DOHH2 (cell line): ENCODE data around the gene ZDHHC1.

Source experiments
- H3F3A ChIP-seq: fragments of 200-600 bp; sonication (generic), shearing (Covaris generic); 2 replicates; pipeline ENCODE4 v1.6.0; 2016; ENCODE audit warnings: antibody characterized with exemption, mild to moderate bottlenecking; ENCODE audit not compliant: control insufficient read depth, insufficient read depth
- H3K27ac ChIP-seq: fragments of 200-600 bp; sonication (generic); 2 replicates; pipeline ENCODE4 v1.5.1; 2014; ENCODE audit warnings: low read depth, mild to moderate bottlenecking, low read length, moderate library complexity
- H3K27me3 ChIP-seq: fragments of 200-600 bp; sonication (generic); 2 replicates; pipeline ENCODE4 v1.6.1; 2014; ENCODE audit warnings: mild to moderate bottlenecking, low read length, mixed read lengths; ENCODE audit not compliant: control insufficient read depth
- H3K36me3 ChIP-seq: fragments of 200-600 bp; sonication (generic); 2 replicates; pipeline ENCODE4 v1.6.1; 2014; ENCODE audit warnings: mild to moderate bottlenecking, low read length, moderate library complexity, mixed read lengths; ENCODE audit not compliant: control insufficient read depth
- H3K4me1 ChIP-seq: fragments of 200-600 bp; sonication (generic); 2 replicates; pipeline ENCODE4 v1.6.1; 2014; ENCODE audit warnings: mild to moderate bottlenecking, low read length, mixed read lengths; ENCODE audit not compliant: control insufficient read depth
- H3K4me2 ChIP-seq: fragments of 200-600 bp; sonication (generic); 2 replicates; pipeline ENCODE4 v1.6.0; 2014; ENCODE audit warnings: mild to moderate bottlenecking, low read length, moderate library complexity
- H3K4me3 ChIP-seq: fragments of 200-600 bp; sonication (generic); 2 replicates; pipeline ENCODE4 v1.5.1; 2014; ENCODE audit warnings: mild to moderate bottlenecking, low read length, mixed read lengths
- H3K79me2 ChIP-seq: fragments of 200-600 bp; sonication (generic); 2 replicates; pipeline ENCODE4 v1.6.1; 2014; ENCODE audit warnings: mild to moderate bottlenecking, low read length, mixed read lengths; ENCODE audit not compliant: control insufficient read depth
- H3K9me2 ChIP-seq: fragments of 200-600 bp; sonication (generic); replicated peaks from 2 replicates; pipeline ENCODE4 v1.6.1; 2014; ENCODE audit warnings: mild to moderate bottlenecking, low read length, mixed read lengths; ENCODE audit not compliant: control insufficient read depth
- H3K9me3 ChIP-seq: fragments of 200-600 bp; sonication (generic); 2 replicates; pipeline ENCODE4 v1.6.1; 2014; ENCODE audit warnings: antibody characterized with exemption, low read length, mixed read lengths; ENCODE audit not compliant: control insufficient read depth, insufficient read depth
- H4K20me1 ChIP-seq: fragments of 200-600 bp; sonication (generic); 2 replicates; pipeline ENCODE4 v1.6.0; 2014; ENCODE audit warnings: low read depth, mild to moderate bottlenecking, antibody characterized with exemption, low read length, moderate library complexity; ENCODE audit not compliant: control insufficient read depth, insufficient read depth
- EZH2phosphoT487 ChIP-seq: fragments of 200-600 bp; sonication (generic); IDR thresholded peaks from 2 replicates; pipeline ENCODE4 v1.6.1; 2017; ENCODE audit warnings: borderline replicate concordance, mild to moderate bottlenecking, antibody characterized with exemption, low read length, moderate library complexity, mixed read lengths
- TF ChIP-seq, protein P1 (sequence below): fragments of 200-600 bp; sonication (generic); IDR thresholded peaks from one replicate; pipeline ENCODE4 v1.5.1; 2014; ENCODE audit warnings: antibody characterized with exemption, mild to moderate bottlenecking, low read depth, low read length; ENCODE audit not compliant: poor library complexity, severe bottlenecking

Gene ZDHHC1

DNA sequence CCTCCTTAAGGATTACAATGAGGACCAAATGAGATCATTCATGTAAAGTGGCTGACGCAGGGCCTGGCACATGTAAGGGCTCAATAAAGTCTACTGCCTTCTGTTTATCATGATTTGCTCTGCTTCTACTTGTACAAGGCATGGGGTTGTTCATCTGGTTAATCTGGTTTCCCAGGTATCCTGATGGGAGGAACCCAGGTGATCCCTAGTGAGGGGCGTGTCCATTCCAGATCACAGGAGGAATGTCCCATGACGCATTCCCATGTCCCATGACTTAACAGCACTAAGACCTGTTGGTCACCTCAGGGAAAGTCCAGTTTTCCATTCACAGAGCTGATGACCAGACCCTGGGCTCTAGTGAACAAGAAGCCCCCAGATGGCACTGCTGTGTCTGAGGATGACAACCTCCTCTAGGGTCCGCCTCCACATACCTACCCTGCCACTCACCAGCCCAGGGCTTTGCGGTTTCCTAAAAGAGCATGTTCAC, 11.5 kb downstream of the ZDHHC1 start:
- H3K27ac ChIP-seq, result no peak overlapping the region

DNA sequence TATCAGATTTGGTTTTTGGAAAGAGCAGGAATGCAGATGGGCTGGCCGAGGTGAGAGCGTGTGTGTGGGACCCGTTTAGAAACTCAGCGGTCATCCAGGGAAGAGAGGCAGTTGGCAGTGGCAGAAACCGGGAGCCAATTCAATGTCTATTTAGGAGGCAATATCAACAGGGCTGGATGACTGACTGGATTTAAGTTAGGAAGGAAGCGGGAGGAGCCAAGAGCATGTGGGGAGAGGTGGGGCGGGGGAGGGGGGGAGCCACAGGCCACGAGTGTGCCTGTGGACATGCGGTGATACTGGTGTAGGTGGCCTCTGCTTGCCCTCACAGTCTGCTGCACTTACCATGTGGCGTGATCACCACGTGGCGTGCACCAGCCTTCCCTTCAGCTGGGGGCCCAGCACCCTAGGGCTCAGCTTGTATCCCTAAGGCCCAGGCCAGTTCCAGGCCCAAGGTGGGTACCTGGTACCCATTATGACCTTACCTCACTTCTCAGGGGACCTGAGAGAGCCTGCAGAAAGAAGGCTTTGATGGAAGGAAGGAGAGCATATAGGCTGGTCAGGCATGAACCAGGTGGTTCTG, 12.2 kb downstream of the ZDHHC1 start:
- no peaks in the 10 kb centered on the region for H3K9me3 ChIP-seq
- TF ChIP-seq EZH2phosphoT487, result no peak
- TF ChIP-seq, protein P1, sequence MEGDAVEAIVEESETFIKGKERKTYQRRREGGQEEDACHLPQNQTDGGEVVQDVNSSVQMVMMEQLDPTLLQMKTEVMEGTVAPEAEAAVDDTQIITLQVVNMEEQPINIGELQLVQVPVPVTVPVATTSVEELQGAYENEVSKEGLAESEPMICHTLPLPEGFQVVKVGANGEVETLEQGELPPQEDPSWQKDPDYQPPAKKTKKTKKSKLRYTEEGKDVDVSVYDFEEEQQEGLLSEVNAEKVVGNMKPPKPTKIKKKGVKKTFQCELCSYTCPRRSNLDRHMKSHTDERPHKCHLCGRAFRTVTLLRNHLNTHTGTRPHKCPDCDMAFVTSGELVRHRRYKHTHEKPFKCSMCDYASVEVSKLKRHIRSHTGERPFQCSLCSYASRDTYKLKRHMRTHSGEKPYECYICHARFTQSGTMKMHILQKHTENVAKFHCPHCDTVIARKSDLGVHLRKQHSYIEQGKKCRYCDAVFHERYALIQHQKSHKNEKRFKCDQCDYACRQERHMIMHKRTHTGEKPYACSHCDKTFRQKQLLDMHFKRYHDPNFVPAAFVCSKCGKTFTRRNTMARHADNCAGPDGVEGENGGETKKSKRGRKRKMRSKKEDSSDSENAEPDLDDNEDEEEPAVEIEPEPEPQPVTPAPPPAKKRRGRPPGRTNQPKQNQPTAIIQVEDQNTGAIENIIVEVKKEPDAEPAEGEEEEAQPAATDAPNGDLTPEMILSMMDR, result no peak
- no peaks in the 10 kb centered on the region for H3K9me2 ChIP-seq
- H3F3A ChIP-seq, result no peaks in the 10 kb centered on the region
- H3K36me3 ChIP-seq, result no peaks in the 10 kb centered on the region
- no peaks in the 10 kb centered on the region for H3K27me3 ChIP-seq
- H3K4me2 ChIP-seq, result no peak overlapping the region
- H3K79me2 ChIP-seq, result no peaks in the 10 kb centered on the region
- no peaks in the 10 kb centered on the region for H3K4me1 ChIP-seq
- no peak overlapping the region for H3K4me3 ChIP-seq
- no peak overlapping the region for H3K27ac ChIP-seq
- no peaks in the 10 kb centered on the region for H4K20me1 ChIP-seq

More for the DNA sequence above, 11.5 kb downstream of the ZDHHC1 start:
- Histone ChIP-seq H4K20me1 (no peaks in the 10 kb centered on the region), H3K4me3 (no peak overlapping the region), H3F3A (no peaks in the 10 kb centered on the region), H3K36me3 (no peaks in the 10 kb centered on the region), H3K27me3 (no peaks in the 10 kb centered on the region), H3K9me2 (no peaks in the 10 kb centered on the region), H3K4me2 (no peak overlapping the region), H3K9me3 (no peaks in the 10 kb centered on the region), H3K79me2 (no peaks in the 10 kb centered on the region), H3K4me1 (no peaks in the 10 kb centered on the region)
- TF ChIP-seq, protein P1, result no peak
- no peak for TF ChIP-seq EZH2phosphoT487

DNA sequence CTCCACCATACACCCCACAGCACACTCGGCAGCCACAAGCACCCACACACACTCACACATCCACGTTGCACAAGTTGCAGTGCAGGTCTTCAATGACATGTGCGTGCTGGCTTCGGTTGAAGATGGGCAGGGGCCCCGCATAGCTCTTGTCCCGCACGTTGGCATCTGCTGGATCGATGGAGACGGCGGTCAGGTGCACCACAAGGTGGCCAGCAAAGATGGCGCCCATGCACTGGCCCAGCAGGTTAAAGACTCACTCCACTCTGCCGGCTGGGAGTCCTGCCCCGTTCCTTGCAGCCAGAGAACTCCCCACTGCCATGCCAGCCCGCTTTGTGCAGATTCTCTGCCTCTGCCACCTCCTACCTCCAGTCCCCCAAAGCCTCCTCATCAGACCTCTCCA, 15.4 kb downstream of the ZDHHC1 start:
- Histone ChIP-seq H3K36me3 (no peaks in the 10 kb centered on the region), H4K20me1 (no peaks in the 10 kb centered on the region), H3K4me1 (no peaks in the 10 kb centered on the region), H3K4me2 (no peak overlapping the region), H3K27ac (no peak overlapping the region), H3K4me3 (no peak overlapping the region), H3K79me2 (no peaks in the 10 kb centered on the region), H3F3A (no peaks in the 10 kb centered on the region), H3K9me3 (no peaks in the 10 kb centered on the region), H3K27me3 (peaks cover 1% of the 10 kb centered on the region; the same call in 1 of the 2 replicates), H3K9me2 (no peaks in the 10 kb centered on the region)
- TF ChIP-seq EZH2phosphoT487, result no peak
- TF ChIP-seq, protein P1, result no peak
